IMR-90 (cell line): ENCODE data around the gene BLMH. TPM values are rescaled to one million over a fixed set of nuclear protein-coding genes. Genes with fewer than 3 reads are reported as not detected.

Experiments
- ATAC-seq: fragments of 200-7000 bp; cut with Tn5 transposase; 2 replicates; pipeline ENCODE4 v1.9.1; 2020; ENCODE audit warnings: low read depth, mild to moderate bottlenecking, moderate library complexity
- BruUV-seq: library from RNA; stranded (reverse); fragments of 400-500 nt; replicated peaks from 2 replicates; lab custom pipeline; 2021; lab: Mats Ljungman, UMichigan
- CTCF ChIA-PET: fragments of 300-600 bp; formaldehyde crosslinking; extraction: SDS; loops from one replicate; lab custom pipeline; 2021; ENCODE audit warnings: antibody characterized with exemption; lab: Yijun Ruan, JAX
- POLR2A ChIA-PET: fragments of 300-600 bp; sonication (Branson Sonifier 250); formaldehyde crosslinking; loops from one replicate; lab custom pipeline; 2022; ENCODE audit warnings: antibody characterized with exemption; ENCODE audit not compliant: unreplicated experiment; lab: Charles Lee
- DNase-seq: peaks from one replicate; pipeline ENCODE4 v3.0.0; 2013
- H2AFZ ChIP-seq: replicated peaks from 2 replicates; pipeline ENCODE3; 2013; ENCODE audit warnings: low read length, mild to moderate bottlenecking; ENCODE audit not compliant: poor library complexity
- H2AK5ac ChIP-seq: 2 replicates; pipeline ENCODE4 v1.6.1; 2013; ENCODE audit warnings: low read depth, low read length, inconsistent platforms
- H2AK9ac ChIP-seq: replicated peaks from 2 replicates; pipeline ENCODE3; 2013; ENCODE audit warnings: mild to moderate bottlenecking, low read depth, low read length, moderate library complexity; ENCODE audit not compliant: poor library complexity
- H2BK120ac ChIP-seq: 2 replicates; pipeline ENCODE4 v1.6.1; 2013; ENCODE audit warnings: low read depth, low read length, inconsistent platforms
- H2BK15ac ChIP-seq: 3 replicates; pipeline ENCODE4 v1.6.1; 2013; ENCODE audit warnings: low read depth, low read length, inconsistent platforms
- H2BK20ac ChIP-seq: 2 replicates; pipeline ENCODE4 v1.6.1; 2013; ENCODE audit warnings: low read depth, mild to moderate bottlenecking, inconsistent platforms, low read length, moderate library complexity
- H2BK5ac ChIP-seq: 2 replicates; pipeline ENCODE4 v1.6.1; 2013; ENCODE audit warnings: mild to moderate bottlenecking, low read depth, low read length, inconsistent platforms; ENCODE audit not compliant: poor library complexity, severe bottlenecking
- H3K14ac ChIP-seq: replicated peaks from 2 replicates; pipeline ENCODE4 v1.6.1; 2013; ENCODE audit warnings: low read depth, low read length, inconsistent platforms
- H3K18ac ChIP-seq: 2 replicates; pipeline ENCODE4 v1.6.1; 2013; ENCODE audit warnings: low read depth, low read length, control low read depth
- H3K23ac ChIP-seq: 2 replicates; pipeline ENCODE4 v1.6.1; 2013; ENCODE audit warnings: low read depth, low read length, inconsistent platforms
- H3K27ac ChIP-seq: 2 replicates; pipeline ENCODE4 v1.5.1; 2013; ENCODE audit warnings: mild to moderate bottlenecking, control low read depth, low read length; ENCODE audit not compliant: insufficient read depth
- H3K27me3 ChIP-seq: 2 replicates; pipeline ENCODE4 v1.6.1; 2013; ENCODE audit warnings: low read length; ENCODE audit not compliant: control insufficient read depth, insufficient read depth
- H3K36me3 ChIP-seq: 2 replicates; pipeline ENCODE4 v1.6.1; 2013; ENCODE audit warnings: low read length, mixed read lengths; ENCODE audit not compliant: control insufficient read depth, insufficient read depth
- H3K4ac ChIP-seq: 2 replicates; pipeline ENCODE4 v1.6.1; 2013; ENCODE audit warnings: low read depth, low read length, inconsistent platforms
- H3K4me1 ChIP-seq: 2 replicates; pipeline ENCODE4 v1.6.1; 2013; ENCODE audit warnings: low read length, mixed read lengths; ENCODE audit not compliant: control insufficient read depth, insufficient read depth
- H3K4me2 ChIP-seq: 2 replicates; pipeline ENCODE4 v1.6.1; 2013; ENCODE audit warnings: low read depth, mild to moderate bottlenecking, control low read depth, low read length, moderate library complexity
- H3K4me3 ChIP-seq: 2 replicates; pipeline ENCODE4 v1.5.1; 2013; ENCODE audit warnings: low read depth, mild to moderate bottlenecking, control low read depth, low read length, moderate library complexity; ENCODE audit not compliant: insufficient read depth
- H3K56ac ChIP-seq: 2 replicates; pipeline ENCODE4 v1.6.1; 2013; ENCODE audit warnings: low read length, inconsistent platforms; ENCODE audit not compliant: insufficient read depth; ENCODE audit errors: extremely low read depth
- H3K79me1 ChIP-seq, 2 experiments: 2 replicates each; pipeline ENCODE4 v1.6.1; 2013; ENCODE audit warnings: low read length in 2 of 2, inconsistent platforms in 1 of 2, low read depth in 1 of 2
- H3K9ac ChIP-seq: 2 replicates; pipeline ENCODE4 v1.6.1; 2013; ENCODE audit warnings: low read depth, low read length, control low read depth
- H3K9me1 ChIP-seq: 2 replicates; pipeline ENCODE4 v1.6.1; 2013; ENCODE audit warnings: low read length, inconsistent platforms; ENCODE audit not compliant: insufficient read depth
- H3K9me3 ChIP-seq: 2 replicates; pipeline ENCODE4 v1.6.1; 2013; ENCODE audit warnings: low read length; ENCODE audit not compliant: control insufficient read depth, insufficient read depth
- H4K20me1 ChIP-seq: 2 replicates; pipeline ENCODE4 v1.6.1; 2013; ENCODE audit warnings: low read length, inconsistent platforms; ENCODE audit not compliant: insufficient read depth
- H4K5ac ChIP-seq: 2 replicates; pipeline ENCODE4 v1.6.1; 2013; ENCODE audit warnings: mild to moderate bottlenecking, low read depth, low read length, control low read depth
- H4K8ac ChIP-seq, 2 experiments: 2 replicates each; pipeline ENCODE4 v1.6.1; 2013; ENCODE audit warnings: low read depth in 2 of 2, low read length in 2 of 2, control low read depth in 1 of 2, inconsistent platforms in 1 of 2
- H4K91ac ChIP-seq: 2 replicates; pipeline ENCODE4 v1.6.1; 2013; ENCODE audit warnings: low read depth, low read length, inconsistent platforms; ENCODE audit not compliant: insufficient read depth
- BHLHE40 ChIP-seq: fragments of 150-350 bp; IDR thresholded peaks from 2 replicates; pipeline ENCODE4 v1.6.1; 2016; ENCODE audit warnings: mild to moderate bottlenecking, low read depth, low read length
- CEBPB ChIP-seq: IDR thresholded peaks from 2 replicates; pipeline ENCODE4 v1.6.1; 2012; ENCODE audit warnings: low read depth, low read length, improper control_type of control experiment
- CHD1 ChIP-seq: IDR thresholded peaks from 2 replicates; pipeline ENCODE4 v1.6.1; 2012; ENCODE audit warnings: low read depth, low read length, improper control_type of control experiment
- FOS ChIP-seq: fragments of 150-350 bp; IDR thresholded peaks from 2 replicates; pipeline ENCODE4 v1.6.1; 2016; ENCODE audit warnings: low read depth, low read length
- MAFK ChIP-seq: IDR thresholded peaks from 2 replicates; pipeline ENCODE4 v1.6.1; 2012; ENCODE audit warnings: low read depth, low read length, improper control_type of control experiment
- MAZ ChIP-seq: IDR thresholded peaks from 2 replicates; pipeline ENCODE4 v1.6.1; 2012; ENCODE audit warnings: low read depth, mild to moderate bottlenecking, low read length, improper control_type of control experiment, moderate library complexity, borderline replicate concordance
- MXI1 ChIP-seq: IDR thresholded peaks from 2 replicates; pipeline ENCODE4 v1.6.1; 2012; ENCODE audit warnings: low read depth, mild to moderate bottlenecking, low read length, moderate library complexity, borderline replicate concordance
- NFE2L2 ChIP-seq: fragments of 150-350 bp; IDR thresholded peaks from 2 replicates; pipeline ENCODE4 v1.6.1; 2016; ENCODE audit warnings: low read depth, mild to moderate bottlenecking, low read length
- POLR2A ChIP-seq: IDR thresholded peaks from 2 replicates; pipeline ENCODE4 v1.6.1; 2012; ENCODE audit warnings: mild to moderate bottlenecking, low read depth, low read length
- RAD21 ChIP-seq: IDR thresholded peaks from 2 replicates; pipeline ENCODE4 v1.6.1; 2012; ENCODE audit warnings: low read length, improper control_type of control experiment
- RCOR1 ChIP-seq: IDR thresholded peaks from 2 replicates; pipeline ENCODE4 v1.6.1; 2012; ENCODE audit warnings: mild to moderate bottlenecking, low read length, improper control_type of control experiment; ENCODE audit not compliant: insufficient replicate concordance
- RFX5 ChIP-seq: IDR thresholded peaks from 2 replicates; pipeline ENCODE4 v1.8.0; 2012; ENCODE audit warnings: low read depth, mild to moderate bottlenecking, low read length, moderate library complexity
- SMC3 ChIP-seq: fragments of 150-350 bp; IDR thresholded peaks from 2 replicates; pipeline ENCODE4 v1.6.1; 2016; ENCODE audit warnings: low read depth, mild to moderate bottlenecking, antibody characterized with exemption, low read length, moderate library complexity
- WGBS, 2 experiments: methylation state at CpG; one replicate each; pipeline versions ENCODE4 v1.1.5 to v1.1.7; 2013; ENCODE audit warnings: missing lambda C conversion rate in 2 of 2; ENCODE audit not compliant: insufficient read length in 1 of 2; ENCODE audit errors: extremely low coverage in 2 of 2; 5-methylcytosine and 5-hydroxymethylcytosine counted together
- dilution Hi-C: fragments of 300-500 bp; cut with HindIII; formaldehyde crosslinking; loops from one replicate; pipeline ENCODE4 v1.14.3; 2018; ENCODE audit warnings: low sequenced_read_pairs; ENCODE audit not compliant: unreplicated experiment
- in situ Hi-C: fragments of 300-500 bp; cut with MboI; formaldehyde crosslinking; loops from 3 replicates; pipeline ENCODE4 v1.14.3; 2019; ENCODE audit warnings: low sequenced_read_pairs, inconsistent platforms, mixed read lengths
- intact Hi-C: fragments of 100-400 bp; cut with micrococcal nuclease; formaldehyde crosslinking; loops from 2 replicates; pipeline ENCODE4 v1.10.0; 2022
- polyA plus RNA-seq, 3 experiments: library from polyadenylated mRNA; depleted of rRNA; stranded (reverse); fragments of >200 nt; gene quantifications; 2 replicates each; pipeline ENCODE4 v1.2.3, GENCODE V29; 2012; ENCODE audit warnings: low replicate concordance in 1 of 3
- total RNA-seq: library from RNA; depleted of rRNA; stranded (reverse); fragments of >200 nt; gene quantifications from 2 replicates; pipeline ENCODE4 v1.2.3, GENCODE V29; 2012
- TF ChIP-seq, protein P1 (sequence below): conservative IDR thresholded peaks from 2 replicates; pipeline ENCODE4 v1.5.1; 2012; ENCODE audit warnings: mild to moderate bottlenecking, low read depth, low read length, improper control_type of control experiment
- TF ChIP-seq, protein P2 (sequence below): fragments of 150-350 bp; IDR thresholded peaks from 2 replicates; pipeline ENCODE4 v1.6.1; 2016; ENCODE audit warnings: low read depth, mild to moderate bottlenecking, low read length, moderate library complexity, borderline replicate concordance
- TF ChIP-seq, protein P3 (sequence below): fragments of 150-350 bp; IDR thresholded peaks from 2 replicates; pipeline ENCODE4 v1.6.1; 2017; ENCODE audit warnings: mild to moderate bottlenecking, antibody characterized with exemption, low read length, low read depth

The BLMH gene
- total and polyA plus RNA-seq, 2 of the 4 experiments (the other 2 are of a cell fraction) = 17.3 to 20.8 TPM

GRCh38 chr17:30297715-30298114, 6.0 kb upstream of the BLMH start:
- H2AFZ ChIP-seq = no peak overlapping the region

More at GRCh38 chr17:30297715-30298114, 6.0 kb upstream of the BLMH start:
- intact Hi-C loops = loop anchor here (5.0 kb wide), 1 partner anchor 35 kb away; the partner anchor contains the start of gene TMIGD1
- Histone ChIP-seq H3K4me1 (no peaks in the 10 kb centered on the region), H2AK5ac (no peak overlapping the region), H3K9me1 (no peaks in the 10 kb centered on the region), H3K4ac (no peak overlapping the region), H2BK20ac (no peak overlapping the region), H3K27ac (no peak overlapping the region), H2BK15ac (no peak overlapping the region), H3K9ac (no peak overlapping the region), H3K4me2 (no peak overlapping the region), H4K20me1 (no peaks in the 10 kb centered on the region), H3K56ac (no peak overlapping the region), H2BK5ac (no peak overlapping the region), H4K91ac (no peak overlapping the region), H3K36me3 (no peaks in the 10 kb centered on the region), H2BK120ac (no peak overlapping the region), H3K79me1 (no peaks in the 10 kb centered on the region), H4K8ac (no peak overlapping the region), H3K27me3 (peaks cover 4% of the 10 kb centered on the region; the same call in 1 of the 2 replicates), H3K14ac (no peak overlapping the region), H4K5ac (no peak overlapping the region), H2AK9ac (no peak overlapping the region), H3K4me3 (no peak overlapping the region), H3K9me3 (peaks cover 2% of the 10 kb centered on the region; the same call in 1 of the 2 replicates), H3K18ac (no peak overlapping the region), H3K23ac (no peak overlapping the region)
- in situ Hi-C loops = no loop called here
- ChIA-PET POLR2A (no interaction called here), CTCF (no interaction called here)
- ATAC-seq = no peak
- no CpG with 5 or more reads among the region's 4 CpGs for WGBS, 2 experiments
- no peak for DNase-seq
- TF ChIP-seq, protein P1, sequence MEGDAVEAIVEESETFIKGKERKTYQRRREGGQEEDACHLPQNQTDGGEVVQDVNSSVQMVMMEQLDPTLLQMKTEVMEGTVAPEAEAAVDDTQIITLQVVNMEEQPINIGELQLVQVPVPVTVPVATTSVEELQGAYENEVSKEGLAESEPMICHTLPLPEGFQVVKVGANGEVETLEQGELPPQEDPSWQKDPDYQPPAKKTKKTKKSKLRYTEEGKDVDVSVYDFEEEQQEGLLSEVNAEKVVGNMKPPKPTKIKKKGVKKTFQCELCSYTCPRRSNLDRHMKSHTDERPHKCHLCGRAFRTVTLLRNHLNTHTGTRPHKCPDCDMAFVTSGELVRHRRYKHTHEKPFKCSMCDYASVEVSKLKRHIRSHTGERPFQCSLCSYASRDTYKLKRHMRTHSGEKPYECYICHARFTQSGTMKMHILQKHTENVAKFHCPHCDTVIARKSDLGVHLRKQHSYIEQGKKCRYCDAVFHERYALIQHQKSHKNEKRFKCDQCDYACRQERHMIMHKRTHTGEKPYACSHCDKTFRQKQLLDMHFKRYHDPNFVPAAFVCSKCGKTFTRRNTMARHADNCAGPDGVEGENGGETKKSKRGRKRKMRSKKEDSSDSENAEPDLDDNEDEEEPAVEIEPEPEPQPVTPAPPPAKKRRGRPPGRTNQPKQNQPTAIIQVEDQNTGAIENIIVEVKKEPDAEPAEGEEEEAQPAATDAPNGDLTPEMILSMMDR = no peak
- TF ChIP-seq POLR2A = no peak
- TF ChIP-seq RFX5 = no peak
- TF ChIP-seq, protein P2, sequence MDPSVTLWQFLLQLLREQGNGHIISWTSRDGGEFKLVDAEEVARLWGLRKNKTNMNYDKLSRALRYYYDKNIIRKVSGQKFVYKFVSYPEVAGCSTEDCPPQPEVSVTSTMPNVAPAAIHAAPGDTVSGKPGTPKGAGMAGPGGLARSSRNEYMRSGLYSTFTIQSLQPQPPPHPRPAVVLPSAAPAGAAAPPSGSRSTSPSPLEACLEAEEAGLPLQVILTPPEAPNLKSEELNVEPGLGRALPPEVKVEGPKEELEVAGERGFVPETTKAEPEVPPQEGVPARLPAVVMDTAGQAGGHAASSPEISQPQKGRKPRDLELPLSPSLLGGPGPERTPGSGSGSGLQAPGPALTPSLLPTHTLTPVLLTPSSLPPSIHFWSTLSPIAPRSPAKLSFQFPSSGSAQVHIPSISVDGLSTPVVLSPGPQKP = no peak
- no peak for TF ChIP-seq MAFK
- TF ChIP-seq CHD1 = no peak
- no peak for TF ChIP-seq SMC3
- no peak for TF ChIP-seq NFE2L2
- TF ChIP-seq RCOR1 = no peak
- TF ChIP-seq BHLHE40 = no peak
- TF ChIP-seq, protein P3, sequence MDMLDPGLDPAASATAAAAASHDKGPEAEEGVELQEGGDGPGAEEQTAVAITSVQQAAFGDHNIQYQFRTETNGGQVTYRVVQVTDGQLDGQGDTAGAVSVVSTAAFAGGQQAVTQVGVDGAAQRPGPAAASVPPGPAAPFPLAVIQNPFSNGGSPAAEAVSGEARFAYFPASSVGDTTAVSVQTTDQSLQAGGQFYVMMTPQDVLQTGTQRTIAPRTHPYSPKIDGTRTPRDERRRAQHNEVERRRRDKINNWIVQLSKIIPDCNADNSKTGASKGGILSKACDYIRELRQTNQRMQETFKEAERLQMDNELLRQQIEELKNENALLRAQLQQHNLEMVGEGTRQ = no peak
- TF ChIP-seq RAD21 = no peak
- no peak for TF ChIP-seq MAZ
- TF ChIP-seq MXI1 = no peak
- no peak for TF ChIP-seq CEBPB
- TF ChIP-seq FOS = no peak
- dilution Hi-C loops = no loop called here
- no TSS peak for BruUV-seq
